GM18873 (cell line): ENCODE measurements around the gene CSNK1A1.

Experiments
- ATAC-seq: cut with Tn5 transposase; IDR thresholded peaks from one replicate; pipeline ENCODE4 v1.9.1; 2021; ENCODE audit warnings: mild to moderate bottlenecking, moderate library complexity, moderate number of reproducible peaks; ENCODE audit not compliant: unreplicated experiment, low FRiP score

CSNK1A1 gene

DNA sequence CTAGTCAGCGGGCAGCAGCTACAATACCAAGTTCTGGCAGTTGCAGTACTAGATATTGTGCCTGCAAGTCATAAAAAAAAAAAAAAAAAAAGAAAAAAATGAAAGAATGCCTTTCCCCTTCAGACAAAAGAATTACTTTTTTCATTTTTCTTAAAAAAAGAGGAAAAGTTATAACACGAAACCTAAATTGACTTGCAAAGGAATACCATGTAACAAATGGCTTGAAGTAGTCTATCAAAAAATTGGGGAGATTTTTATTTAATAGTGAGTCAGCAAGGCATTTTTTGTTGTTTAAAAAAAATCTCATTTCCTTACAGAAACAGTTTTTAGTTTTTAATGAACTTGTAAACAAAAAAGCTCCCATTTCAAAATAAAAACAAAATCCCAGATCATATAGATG lies 55.6 kb downstream of the CSNK1A1 start:
- ATAC-seq, result no peak

GRCh38 chr5:149493316-149493715 lies 57.9 kb downstream of the CSNK1A1 start:
- no peak for ATAC-seq

DNA sequence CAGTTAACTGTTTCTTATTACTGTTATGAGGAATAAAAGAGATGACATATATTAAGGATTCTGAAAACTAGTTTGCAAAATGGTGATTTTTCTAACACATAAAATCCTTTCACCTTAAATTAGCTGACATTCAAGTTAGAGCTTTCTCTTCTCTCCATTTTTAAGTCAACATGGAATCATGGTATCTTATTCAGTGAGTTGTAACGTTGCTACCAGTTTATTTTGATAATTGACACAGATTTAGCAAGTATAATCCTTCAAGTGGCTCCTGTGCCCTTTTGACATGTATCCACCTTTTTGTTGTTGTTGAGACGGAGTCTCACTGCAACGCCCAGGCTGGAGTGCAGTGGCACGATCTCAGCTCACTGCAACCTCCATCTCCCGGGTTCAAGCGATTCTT lies 58.5 kb downstream of the CSNK1A1 start:
- ATAC-seq, result no peak

DNA sequence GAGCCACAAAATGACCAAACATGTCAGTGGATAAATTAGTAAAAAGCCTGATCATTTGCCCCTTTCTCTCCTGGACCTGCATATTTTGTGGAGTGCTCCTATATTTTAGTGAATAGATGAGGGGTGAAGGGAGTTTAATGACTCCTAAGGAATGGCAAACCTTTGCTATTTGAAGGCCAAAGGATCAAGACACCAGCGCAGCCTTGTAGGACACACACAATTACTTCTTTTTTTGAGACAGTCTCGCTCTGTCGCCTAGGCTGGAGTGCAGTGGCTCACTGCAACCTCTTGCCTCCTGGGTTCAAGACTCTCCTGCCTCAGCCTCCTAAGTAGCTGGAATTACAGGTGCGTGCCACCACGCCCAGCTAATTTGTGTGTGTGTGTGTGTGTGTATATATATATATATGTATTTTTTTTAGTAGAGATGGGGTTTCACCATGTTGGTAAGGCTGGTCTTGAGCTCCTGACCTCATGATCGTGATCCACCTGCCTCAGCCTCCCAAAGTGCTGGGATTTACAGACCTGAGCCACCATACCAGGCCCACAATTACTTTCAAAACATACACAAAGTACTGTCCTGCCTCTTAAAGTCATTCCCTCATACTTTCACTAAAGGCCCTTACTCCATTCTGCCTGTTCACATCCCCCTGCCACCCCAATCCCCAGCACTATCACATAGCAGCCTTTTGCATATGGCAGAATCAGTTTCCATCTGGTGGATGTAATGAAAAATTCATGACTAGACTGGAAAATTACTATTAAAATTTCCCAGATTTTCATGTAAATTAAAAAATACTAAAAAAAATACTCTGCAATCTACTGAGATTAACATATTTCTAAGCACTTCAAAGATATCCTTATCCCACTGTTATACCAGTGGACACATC lies 60.4 kb downstream of the CSNK1A1 start:
- no peak for ATAC-seq

GRCh38 chr5:149489605-149490037 lies 61.6 kb downstream of the CSNK1A1 start:
- no peak for ATAC-seq

DNA sequence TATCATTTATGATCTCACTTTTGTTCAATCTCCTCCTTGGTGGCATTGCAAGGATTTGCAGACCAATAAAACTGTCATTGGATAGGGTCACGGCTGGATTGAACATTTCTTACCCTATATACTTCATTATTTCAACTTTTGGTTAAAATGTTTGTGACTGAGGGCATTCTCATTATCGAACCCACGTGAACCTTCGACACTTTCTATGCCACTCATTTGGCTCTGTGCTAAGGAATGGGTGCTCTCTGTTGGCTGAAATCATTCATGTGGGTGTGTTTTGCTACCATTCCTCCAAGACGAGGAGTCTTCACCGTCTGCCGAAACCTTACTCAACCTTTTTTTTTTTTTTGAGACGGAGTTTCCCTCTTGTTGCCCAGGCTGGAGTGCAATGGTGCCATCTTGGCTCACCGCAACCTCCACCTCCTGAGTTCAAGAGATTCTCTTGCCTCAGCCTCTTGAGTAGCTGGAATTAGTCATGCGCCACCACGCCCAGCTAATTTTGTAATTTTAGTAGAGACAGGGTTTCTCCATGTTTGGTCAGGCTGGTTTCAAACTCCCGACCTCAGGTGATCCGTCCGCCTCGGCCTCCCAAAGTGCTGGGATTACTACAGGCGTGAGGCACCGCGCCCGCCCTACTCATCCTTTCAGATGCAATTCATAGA lies 62.5 kb downstream of the CSNK1A1 start:
- ATAC-seq, result no peak

DNA sequence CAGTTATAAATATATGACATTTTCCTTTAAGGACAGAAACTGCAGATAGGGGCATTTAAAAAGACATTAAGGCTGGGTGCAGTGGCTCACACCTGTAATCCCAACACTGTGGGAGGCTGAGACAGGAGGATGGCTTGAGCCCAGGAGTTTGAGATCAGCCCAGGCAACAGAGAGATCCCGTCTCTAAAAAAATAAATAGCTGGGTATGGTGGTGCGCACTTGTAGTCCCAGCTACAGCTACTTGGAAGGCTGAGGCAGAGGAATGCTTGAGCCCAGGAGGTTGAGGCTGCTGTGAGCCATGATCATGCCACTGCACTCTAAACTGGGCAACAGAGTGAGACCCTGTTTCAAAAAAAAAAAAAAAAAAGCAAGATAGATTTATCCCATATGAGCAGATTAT lies 63.6 kb downstream of the CSNK1A1 start:
- ATAC-seq, result no peak

DNA sequence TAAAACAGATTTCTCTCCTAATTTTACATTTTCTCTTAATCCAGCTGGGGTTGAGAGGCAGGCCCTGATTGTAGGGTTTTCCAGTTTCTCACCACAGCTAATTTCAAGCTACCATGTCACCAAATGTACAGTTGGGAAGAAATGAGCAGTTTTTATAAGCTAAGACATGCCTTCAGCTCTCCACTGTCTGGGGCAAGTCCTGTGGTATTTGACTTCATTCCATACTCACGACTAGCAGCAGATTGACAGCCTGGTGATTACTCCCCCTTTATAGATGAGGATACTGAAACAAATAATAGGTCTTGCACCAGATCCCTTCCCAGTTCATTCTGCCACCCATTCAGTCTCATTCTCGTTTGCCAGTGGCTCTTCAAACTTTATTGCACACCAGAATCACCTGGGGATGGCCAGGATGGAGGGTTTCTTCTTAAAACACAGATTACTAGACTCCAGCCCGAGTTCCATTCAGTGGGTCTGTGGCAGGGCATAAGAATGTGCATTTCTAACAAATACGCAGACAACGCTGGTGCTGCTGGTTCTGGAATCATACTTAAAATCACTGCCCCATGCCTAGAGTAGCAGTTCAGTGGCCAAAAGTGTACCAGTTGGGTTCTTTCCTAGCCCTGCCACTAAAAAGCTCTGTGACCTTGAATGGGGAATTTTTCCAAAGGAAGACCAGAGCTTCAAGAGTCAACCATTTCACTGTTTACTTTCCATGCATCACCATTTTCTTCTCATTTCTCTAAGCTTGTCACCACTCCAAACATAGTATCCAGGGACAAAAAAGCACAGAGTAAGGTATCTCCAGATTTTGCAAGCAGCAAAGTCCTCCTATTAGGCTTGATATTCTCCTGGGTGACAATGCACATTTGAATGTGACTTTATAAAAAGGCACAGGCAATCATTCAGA lies 64.3 kb downstream of the CSNK1A1 start:
- ATAC-seq, result no peak

DNA sequence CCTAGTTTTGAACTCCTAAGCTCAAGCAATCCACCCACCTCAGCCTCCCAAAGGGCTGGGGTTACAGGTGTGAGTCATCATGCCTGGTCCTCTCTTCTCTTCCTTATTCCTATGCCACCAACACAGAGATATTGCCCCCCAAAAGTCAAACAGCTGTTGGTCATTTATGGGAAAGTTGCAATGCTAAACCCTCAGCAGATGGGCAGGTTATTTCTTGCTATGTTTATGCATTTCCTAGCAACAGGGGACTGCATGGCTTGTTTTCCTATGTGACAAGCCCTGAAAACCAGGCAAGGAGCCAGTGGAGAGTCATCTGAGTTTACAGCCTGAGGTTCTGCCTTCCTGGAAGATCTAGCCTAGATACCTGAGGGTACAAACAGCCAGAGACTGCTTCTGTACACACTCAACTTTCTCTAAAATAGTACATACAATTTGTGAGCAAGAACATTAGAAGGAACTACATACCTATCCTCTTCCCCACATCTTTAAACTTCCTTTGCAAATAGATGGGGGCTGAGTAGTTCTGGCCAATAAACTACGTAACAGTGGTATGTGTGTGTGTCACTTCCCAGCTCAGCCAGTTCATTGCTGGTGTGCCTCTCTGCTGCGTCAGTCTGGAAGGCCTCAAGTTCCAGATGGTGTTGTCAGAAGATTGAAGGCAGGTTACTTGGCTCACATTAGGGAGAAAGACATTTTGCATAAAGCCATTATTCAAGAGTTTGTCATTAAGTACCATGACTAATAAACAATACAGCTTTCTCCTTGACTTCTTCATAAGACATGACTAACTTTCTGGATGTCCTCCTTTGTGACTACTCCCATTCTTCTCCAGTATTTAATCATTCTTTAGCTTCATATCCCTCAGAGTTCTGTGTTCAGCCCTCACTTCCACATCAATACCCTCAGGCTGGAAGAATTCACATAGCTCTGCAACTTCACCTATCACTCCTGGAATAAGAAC lies 65.3 kb downstream of the CSNK1A1 start:
- ATAC-seq, result no peak

GRCh38 chr5:149481485-149481884 lies 69.8 kb downstream of the CSNK1A1 start:
- ATAC-seq, result no peak

DNA sequence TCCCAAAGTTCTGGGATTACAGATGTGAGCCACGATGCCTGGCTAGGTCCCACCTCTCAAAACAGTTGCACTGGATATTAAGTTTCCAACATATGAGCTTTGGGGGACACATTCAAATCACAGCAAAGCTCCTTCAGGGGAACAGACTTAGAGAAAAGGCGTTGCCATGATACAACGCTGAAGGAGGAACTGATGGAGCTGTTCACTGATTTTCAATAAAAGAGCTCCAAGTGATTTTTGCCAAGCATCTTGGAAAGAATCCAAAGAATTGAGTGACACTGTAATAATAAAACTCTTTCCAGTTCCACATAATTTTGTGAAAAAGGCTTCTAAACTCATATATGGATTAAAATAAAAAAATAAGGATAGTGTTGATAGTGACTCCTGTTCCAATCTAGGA lies 72.5 kb downstream of the CSNK1A1 start:
- ATAC-seq, result no peak

DNA sequence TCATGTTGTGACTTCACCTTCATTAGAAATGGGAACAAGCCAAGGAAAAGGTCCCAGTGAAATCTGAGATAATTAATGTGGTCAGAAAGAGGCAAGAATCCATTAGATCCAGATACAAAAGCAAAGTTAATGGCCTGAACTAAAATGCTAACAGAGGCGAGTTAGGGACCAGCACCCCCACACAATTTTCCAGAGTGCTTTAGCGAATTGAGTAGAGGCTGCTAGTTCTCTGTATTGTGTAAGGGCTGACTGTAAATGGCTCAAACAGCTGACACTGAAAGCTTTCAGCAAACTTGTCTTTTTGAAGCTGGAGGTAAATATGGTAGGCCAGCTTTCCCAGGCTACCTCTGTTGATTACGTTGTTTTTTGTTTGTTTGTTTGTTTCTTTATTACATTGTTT lies 75.5 kb downstream of the CSNK1A1 start:
- no peak for ATAC-seq

- no peak for ATAC-seq
Observed at GRCh38 chr5:149474198-149474597, 77.0 kb downstream of the CSNK1A1 start.

- no peak for ATAC-seq
Observed at GRCh38 chr5:149473441-149473840, 77.8 kb downstream of the CSNK1A1 start.

DNA sequence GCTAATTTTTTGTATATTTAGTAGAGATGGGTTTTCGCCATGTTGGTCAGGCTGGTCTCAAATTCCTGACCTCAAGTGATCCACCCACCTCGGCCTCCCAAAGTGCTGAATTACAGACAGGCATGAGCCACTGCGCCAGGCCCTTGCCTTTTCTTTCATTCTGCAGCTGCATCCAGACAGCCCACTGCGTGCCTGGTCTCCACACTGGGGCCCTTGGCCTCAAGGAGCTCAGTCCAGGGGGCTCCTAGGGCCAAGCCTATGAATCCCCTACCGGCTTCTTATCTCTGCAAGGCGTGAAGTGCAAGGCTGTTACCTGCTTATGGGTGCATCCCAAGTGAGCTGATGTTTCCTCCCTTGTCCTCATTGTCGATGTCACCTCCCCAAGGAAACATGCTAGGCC lies 78.8 kb downstream of the CSNK1A1 start:
- ATAC-seq, result no peak

- ATAC-seq, result no peak
Observed at GRCh38 chr5:149471406-149472183, 79.6 kb downstream of the CSNK1A1 start.

- no peak for ATAC-seq
Observed at GRCh38 chr5:149470942-149471341, 80.3 kb downstream of the CSNK1A1 start.

GRCh38 chr5:149466457-149466972 lies 84.7 kb downstream of the CSNK1A1 start:
- ATAC-seq, result no peak
